Kidney (tissue), 14 donors: ENCODE results near the gene GALNT11. TPM values are rescaled to one million over a fixed set of nuclear protein-coding genes. Genes with fewer than 3 reads are reported as not detected.

Experiments used
- DNase-seq, 5 donors: peaks; one replicate each; pipeline ENCODE4 v3.0.0-alpha.2; 2013 to 2020
- FAIRE-seq: peaks from 2 replicates; lab custom pipeline; 2012; peaks lifted over from hg19 to GRCh38; lab: Jason Lieb, UNC
- H3K27ac ChIP-seq, 2 donors: one replicate each; pipeline ENCODE4 v1.7.0; 2013; ENCODE audit warnings: low read depth in 2 of 2, low read length in 2 of 2, inconsistent platforms in 1 of 2
- H3K27me3 ChIP-seq: one replicate; pipeline ENCODE4 v1.7.1; 2013; ENCODE audit warnings: low read length, inconsistent platforms; ENCODE audit not compliant: control insufficient read depth, insufficient read depth
- H3K36me3 ChIP-seq, 3 donors: one replicate each; pipeline versions ENCODE4 v1.7.0 to v1.7.1; 2013; ENCODE audit warnings: low read length in 3 of 3, control low read depth in 1 of 3, inconsistent platforms in 1 of 3; ENCODE audit not compliant: insufficient read depth in 3 of 3, control insufficient read depth in 2 of 3
- H3K4me1 ChIP-seq, 3 donors: one replicate each; pipeline versions ENCODE4 v1.7.0 to v1.7.1; 2013; ENCODE audit warnings: low read length in 3 of 3, inconsistent platforms in 1 of 3, low read depth in 1 of 3; ENCODE audit not compliant: control insufficient read depth in 2 of 3, insufficient read depth in 2 of 3
- H3K4me3 ChIP-seq, 3 donors: one replicate each; pipeline versions ENCODE4 v1.7.0 to v1.8.1; 2013; ENCODE audit warnings: low read length in 3 of 3, control low read depth in 1 of 3, inconsistent platforms in 1 of 3
- H3K9ac ChIP-seq, 3 donors: one replicate each; pipeline versions ENCODE4 v1.7.0 to v1.7.1; 2013; ENCODE audit warnings: low read length in 3 of 3, control low read depth in 1 of 3, inconsistent platforms in 1 of 3
- H3K9me3 ChIP-seq, 3 donors: one replicate each; pipeline versions ENCODE4 v1.7.0 to v1.7.1; 2013; ENCODE audit warnings: low read length in 3 of 3, control low read depth in 1 of 3, inconsistent platforms in 1 of 3; ENCODE audit not compliant: control insufficient read depth in 2 of 3, insufficient read depth in 1 of 3
- CTCF ChIP-seq: IDR thresholded peaks from 3 replicates; pipeline ENCODE4 v1.5.1; 2012; ENCODE audit warnings: mild to moderate bottlenecking, moderate library complexity, borderline replicate concordance; ENCODE audit not compliant: insufficient read depth; ENCODE audit errors: extremely low read depth
- intact Hi-C: fragments of 100-400 bp; cut with DNase I; formaldehyde crosslinking; loops from one replicate; pipeline ENCODE4 v1.11.1; 2022
- polyA plus RNA-seq: library from polyadenylated mRNA; stranded (reverse); fragments of 350-450 nt; fragmentation: Illumina TruSeq; extraction: RNeasy Lipid Tissue Mini Kit (QIAGEN cat#74804); gene quantifications from one replicate; pipeline ENCODE4 v1.2.3, GENCODE V29; 2014; ENCODE audit warnings: low read depth, low replicate concordance; ENCODE audit not compliant: insufficient read depth
- total RNA-seq: library from RNA; stranded (reverse); fragmentation: NEBNext Ultra II Directional; extraction: Animal tissue kit (Norgen Biotek cat#: 25700); gene quantifications from one replicate; pipeline ENCODE4 v1.2.1, GENCODE V29; 2021
- donor health status: control.
- donor health status: control.
- donor health status: control.
- donor health status: control.
- donor health status: control.
- donor health status: DM: yes; HTN: yes; CAD: no.
- donor health status: Normal renal cell carcinoma (clear cell type).

GALNT11 gene
- total and polyA plus RNA-seq, 2 donors from 2014 or later = 86.3 to 116 TPM

DNA sequence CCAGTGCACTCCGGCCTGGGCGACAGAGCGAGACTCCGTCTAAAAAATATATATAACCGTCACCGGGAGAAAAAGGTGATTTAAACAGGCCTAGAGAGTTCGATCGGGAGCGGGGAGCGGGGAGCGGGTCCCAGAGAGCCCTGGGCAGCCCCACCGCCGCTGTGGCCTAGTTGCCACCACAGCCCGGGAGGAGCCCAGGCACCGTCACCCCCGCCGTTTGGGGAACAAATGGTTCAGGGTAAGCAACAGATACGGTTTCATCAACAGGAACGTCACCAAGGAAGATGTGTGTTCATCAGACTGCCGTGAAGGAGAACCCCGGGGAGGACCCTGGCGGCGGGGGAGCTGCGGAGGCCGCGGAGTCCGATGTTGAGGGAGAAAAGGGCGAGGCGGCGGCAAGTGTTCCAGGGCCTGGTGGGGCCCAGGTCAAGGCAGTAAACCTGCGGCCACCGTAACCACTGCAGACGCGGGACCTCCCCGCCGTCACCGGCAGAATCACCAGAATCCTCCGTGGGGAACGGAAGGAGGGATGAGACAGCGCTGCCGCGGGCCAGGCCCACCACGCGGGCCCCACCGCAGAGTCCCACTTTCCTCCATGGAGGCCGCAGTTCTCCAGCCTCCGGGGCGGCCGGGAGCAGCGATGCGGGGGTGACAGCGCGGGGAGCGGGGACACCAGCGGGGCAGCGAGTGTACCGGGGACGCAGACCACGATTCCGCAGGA lies 103.4 kb downstream of the GALNT11 start:
- no peak overlapping the region for H3K4me3 ChIP-seq
- H3K9me3 ChIP-seq = peaks cover 0 to 7% (median 0%) of the 10 kb centered on the region in 3 donors
- H3K9ac ChIP-seq = no peak overlapping the region
- no peaks in the 10 kb centered on the region for H3K4me1 ChIP-seq
- TF ChIP-seq CTCF = no peak
- FAIRE-seq = no peak
- H3K27me3 ChIP-seq = no peaks in the 10 kb centered on the region
- DNase-seq = no peak
- H3K27ac ChIP-seq = no peak overlapping the region
- intact Hi-C loops = no loop called here
- peaks cover 4 to 21% (median 15%) of the 10 kb centered on the region in 3 donors for H3K36me3 ChIP-seq

GRCh38 chr7:152129682-152130081 lies 104.2 kb downstream of the GALNT11 start:
- peaks cover 0 to 13% (median 10%) of the 10 kb centered on the region in 3 donors for H3K36me3 ChIP-seq
- no peak for FAIRE-seq
- no peaks in the 10 kb centered on the region for H3K4me1 ChIP-seq
- H3K27me3 ChIP-seq = no peaks in the 10 kb centered on the region
- H3K9ac ChIP-seq = no peak overlapping the region
- no peak for DNase-seq
- H3K27ac ChIP-seq = no peak overlapping the region
- intact Hi-C loops = no loop called here
- no peak for TF ChIP-seq CTCF
- peaks cover 0 to 4% (median 0%) of the 10 kb centered on the region in 3 donors for H3K9me3 ChIP-seq
- no peak overlapping the region for H3K4me3 ChIP-seq

- no peak overlapping the region for H3K27ac ChIP-seq
- no peak for TF ChIP-seq CTCF
- FAIRE-seq (no peak), DNase-seq (no peak)
- intact Hi-C loops = no loop called here
- H3K9me3 ChIP-seq = no peaks in the 10 kb centered on the region
- H3K4me1 ChIP-seq = no peaks in the 10 kb centered on the region
- H3K36me3 ChIP-seq = peaks cover 0 to 6% (median 6%) of the 10 kb centered on the region in 3 donors
- H3K27me3 ChIP-seq = no peaks in the 10 kb centered on the region
- H3K9ac ChIP-seq = no peak overlapping the region
- H3K4me3 ChIP-seq = no peak overlapping the region
These were observed 105.5 kb downstream of the GALNT11 start for GRCh38 chr7:152130658-152131590.
